HG02678 (cell line): ENCODE data around the gene SLC26A11.
"Not testable (repeated sequence)": the region's sequence is repeated elsewhere in the genome, so short reads cannot be mapped to it uniquely, and the experiment has no call there.

ENCODE experiments used
- ATAC-seq: cut with Tn5 transposase; IDR thresholded peaks from one replicate; pipeline ENCODE4 v1.9.1; 2021; ENCODE audit warnings: mild to moderate bottlenecking, moderate library complexity; ENCODE audit not compliant: unreplicated experiment

The SLC26A11 gene

DNA sequence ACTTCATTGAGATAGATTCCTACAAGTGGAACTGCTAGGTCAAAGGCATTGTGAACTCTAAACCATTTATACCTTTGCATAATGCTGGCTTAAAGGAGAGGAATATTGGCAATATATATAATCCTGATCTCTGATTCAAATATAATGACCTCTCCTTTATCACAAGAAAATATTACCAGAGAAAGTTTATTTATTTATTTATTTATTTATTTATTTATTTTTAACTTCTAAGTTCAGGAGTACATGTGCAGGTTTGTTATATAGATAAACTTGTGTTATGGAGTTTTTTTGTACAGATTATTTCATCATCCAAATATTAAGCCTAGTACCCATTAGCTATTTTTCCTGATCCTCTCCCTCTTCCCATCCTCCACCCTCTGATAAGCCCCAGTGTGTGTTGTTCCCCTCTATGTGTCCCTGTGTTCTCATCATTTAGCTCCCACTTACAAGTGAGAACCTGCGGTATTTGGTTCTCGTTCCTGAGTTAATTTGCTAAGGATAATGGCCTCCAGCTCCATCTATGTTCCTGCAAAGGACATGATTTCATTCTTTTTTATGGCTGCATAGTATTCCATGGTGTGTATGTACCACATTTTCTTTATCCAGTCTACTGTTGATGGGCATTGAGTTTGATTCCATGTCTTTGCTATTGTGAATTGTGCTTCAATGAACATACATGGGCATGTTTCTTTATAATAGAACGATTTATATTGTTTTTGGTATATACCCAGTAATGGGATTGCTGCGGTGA lies 79.3 kb downstream of the SLC26A11 start:
- not testable (repeated sequence) for ATAC-seq

DNA sequence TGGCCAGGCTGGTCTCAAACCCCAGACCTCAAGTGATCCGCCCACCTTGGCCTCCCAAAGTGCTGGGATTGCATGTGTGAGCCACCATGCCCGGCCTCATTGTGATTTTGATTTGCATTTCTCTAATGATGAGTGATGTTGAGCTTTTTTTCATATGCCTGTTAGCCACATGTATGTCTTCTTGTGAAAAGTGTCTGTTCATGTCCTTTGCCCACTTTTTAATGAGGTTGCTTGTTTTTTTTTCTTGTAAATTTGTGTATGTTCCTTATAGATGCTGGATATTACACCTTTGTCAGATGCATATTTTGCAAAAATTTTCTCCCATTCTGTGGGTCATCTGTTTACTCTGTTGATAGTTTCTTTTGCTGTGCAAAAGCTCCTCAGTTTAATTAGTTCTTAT lies 80.5 kb downstream of the SLC26A11 start:
- not testable (repeated sequence) for ATAC-seq
